GM10266 (cell line): ENCODE measurements around the gene ACAD10.

ENCODE experiments used
- DNase-seq: peaks from one replicate; pipeline ENCODE4 v3.0.0; 2012; ENCODE audit errors: extremely low spot score
- CTCF ChIP-seq: IDR thresholded peaks from 2 replicates; pipeline ENCODE4 v1.5.1; 2012; ENCODE audit warnings: mild to moderate bottlenecking, low read depth; ENCODE audit not compliant: control insufficient read depth, insufficient read depth; ENCODE audit errors: missing control alignments

Gene ACAD10

GRCh38 chr12:111767362-111768158, 81.7 kb downstream of the ACAD10 start:
- DNase-seq, result no peak
- no peak for TF ChIP-seq CTCF

- TF ChIP-seq CTCF, result no peak
- no peak for DNase-seq
Observed at GRCh38 chr12:111768159-111768895, 82.5 kb downstream of the ACAD10 start.

GRCh38 chr12:111769599-111769998, 83.7 kb downstream of the ACAD10 start:
- DNase-seq, result no peak

GRCh38 chr12:111773801-111774551, 88.1 kb downstream of the ACAD10 start:
- peak; percentile 57 for DNase-seq

More at GRCh38 chr12:111769599-111769998, 83.7 kb downstream of the ACAD10 start:
- TF ChIP-seq CTCF, result no peak

GRCh38 chr12:111775205-111776193, 89.6 kb downstream of the ACAD10 start:
- DNase-seq, result peak; percentile 80
- no peak for TF ChIP-seq CTCF

More at GRCh38 chr12:111773801-111774551, 88.1 kb downstream of the ACAD10 start:
- TF ChIP-seq CTCF, result no peak

- TF ChIP-seq CTCF, result no peak
- no peak for DNase-seq
Observed at GRCh38 chr12:111776836-111777344, 91.0 kb downstream of the ACAD10 start.
